ENCODE results near the gene EIF4G3. TPM values are rescaled to one million over a fixed set of nuclear protein-coding genes. Genes with fewer than 3 reads are reported as not detected.

The EIF4G3 gene
- polyA plus RNA-seq, 1 of the 3 experiments (the other 2 are of a cell fraction) = 32.0 TPM

GRCh38 chr1:20982316-20982715, 194.4 kb downstream of the EIF4G3 start:
- peaks cover 42% of the 10 kb centered on the region for H3K79me2 ChIP-seq (ENCODE audit: insufficient read depth)
- H2AFZ ChIP-seq (ENCODE audit: low read depth) = no peak overlapping the region
- TF ChIP-seq NFIC (IDR thresholded peaks at IDR 0.05; ENCODE audit: borderline replicate concordance) = no peak
- no peak for TF ChIP-seq GABPA (IDR thresholded peaks at IDR 0.05; ENCODE audit: low read depth)
- peak; percentile 24; the same call in 1 of the 2 replicates for TF ChIP-seq PBX3 (IDR thresholded peaks at IDR 0.05)
- TF ChIP-seq FOSL2 (IDR thresholded peaks at IDR 0.05; ENCODE audit: borderline replicate concordance, low read depth) = 0 out of 2 replicates have a peak, but pooled peaks have one; percentile 2
- TF ChIP-seq POLR2AphosphoS5 (IDR thresholded peaks at IDR 0.05; ENCODE audit: low read depth, low read length) = no peak
- peak; percentile 19; the same call in 1 of the 2 replicates for TF ChIP-seq TCF12 (IDR thresholded peaks at IDR 0.05)
- TF ChIP-seq EP300 (IDR thresholded peaks at IDR 0.05; ENCODE audit: borderline replicate concordance in 1 of 2, low read depth in 1 of 2, low read length in 1 of 2) = peak in 1 of 2 experiments; percentile 37; a peak in 1 of 4 replicates
- TF ChIP-seq NRF1 (IDR thresholded peaks at IDR 0.05; ENCODE audit: low read depth, low read length) = no peak
- no peak for TF ChIP-seq CHD2 (IDR thresholded peaks at IDR 0.05; ENCODE audit: low read length, partially characterized antibody)
- TF ChIP-seq IRF3 (IDR thresholded peaks at IDR 0.05; ENCODE audit: low read depth, low read length) = no peak
- no peak for TF ChIP-seq REST (IDR thresholded peaks at IDR 0.05; ENCODE audit: low read depth, low read length)
- TF ChIP-seq FOXJ3 (CRISPR knock-in tag; IDR thresholded peaks at IDR 0.05) = no peak
- H3K9me3 ChIP-seq = no peaks in the 10 kb centered on the region
- CTCF ChIA-PET = interaction anchor here (0.7 to 3.7 kb wide), 8 partner anchors 10 to 213 kb away, joined by 3 to 44 read pairs (median 4); no protein-coding TSS in a partner anchor
- H3K4me1 ChIP-seq (ENCODE audit: control insufficient read depth in 1 of 2, insufficient read depth in 2 of 2, low read depth in 1 of 2, low read length in 1 of 2) = peaks cover 10 to 48% of the 10 kb centered on the region in 2 experiments
- H3K4me3 ChIP-seq (ENCODE audit: low read depth in 2 of 2, low read length in 1 of 2) = no peak overlapping the region
- peaks cover 39% of the 10 kb centered on the region for H3F3A ChIP-seq (replicated peaks; ENCODE audit: insufficient read depth)
- peaks cover 0 to 7% of the 10 kb centered on the region in 2 experiments for H3K36me3 ChIP-seq (replicated peaks in 1 of 2; ENCODE audit: control insufficient read depth in 1 of 2, insufficient read depth in 2 of 2, low read length in 1 of 2)
- POLR2A ChIA-PET = interaction anchor here (1.1 kb wide), 1 partner anchor 212 kb away, joined by 3 read pairs; no protein-coding TSS in a partner anchor
- no peaks in the 10 kb centered on the region for H3K27me3 ChIP-seq (ENCODE audit: insufficient read depth)
- H3K27ac ChIP-seq (ENCODE audit: low read depth in 2 of 2, low read length in 1 of 2) = peak overlapping the region; percentile 50 to 76
- H3K9ac ChIP-seq = peak overlapping the region; percentile 17; the same call in 1 of the 2 replicates
- DNase-seq = no peak
- no peaks in the 10 kb centered on the region for H3K9me2 ChIP-seq
- peak overlapping the region; percentile 39 for H3K4me2 ChIP-seq
- H4K20me1 ChIP-seq (ENCODE audit: insufficient read depth) = peaks cover 5% of the 10 kb centered on the region; the same call in 1 of the 2 replicates
